SK-N-DZ (cell line): ENCODE results near the gene MUC16.

ENCODE experiments used
- DNase-seq: peaks from one replicate; pipeline ENCODE4 v3.0.0-alpha.2; 2015; ENCODE audit warnings: low spot score

Gene MUC16

GRCh38 chr19:9009431-9009830, 778 bp downstream of the MUC16 start:
- DNase-seq = no peak

GRCh38 chr19:9008667-9009066, 1.5 kb downstream of the MUC16 start:
- no peak for DNase-seq

- no peak for DNase-seq
These were observed 9.3 kb downstream of the MUC16 start for GRCh38 chr19:9000933-9001332.

DNA sequence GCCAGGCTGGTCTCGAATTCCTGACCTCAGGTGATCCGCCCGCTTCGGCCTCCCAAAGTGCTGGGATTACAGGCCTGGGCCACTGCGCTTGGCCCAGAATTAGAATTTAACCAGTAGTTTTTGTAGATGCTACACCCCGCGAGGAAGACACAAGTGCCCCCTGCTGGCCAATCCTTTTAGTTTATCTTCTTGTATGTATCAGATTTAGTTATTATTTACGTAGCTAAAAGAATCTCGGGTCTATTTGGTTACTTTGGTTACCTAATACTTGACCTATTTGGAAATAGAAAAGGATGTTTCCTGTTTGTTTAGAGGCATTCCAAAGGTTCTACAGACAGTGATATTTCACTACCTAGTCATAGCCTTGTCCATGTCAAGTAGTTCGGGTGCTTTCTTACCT, 22.0 kb downstream of the MUC16 start:
- no peak for DNase-seq

DNA sequence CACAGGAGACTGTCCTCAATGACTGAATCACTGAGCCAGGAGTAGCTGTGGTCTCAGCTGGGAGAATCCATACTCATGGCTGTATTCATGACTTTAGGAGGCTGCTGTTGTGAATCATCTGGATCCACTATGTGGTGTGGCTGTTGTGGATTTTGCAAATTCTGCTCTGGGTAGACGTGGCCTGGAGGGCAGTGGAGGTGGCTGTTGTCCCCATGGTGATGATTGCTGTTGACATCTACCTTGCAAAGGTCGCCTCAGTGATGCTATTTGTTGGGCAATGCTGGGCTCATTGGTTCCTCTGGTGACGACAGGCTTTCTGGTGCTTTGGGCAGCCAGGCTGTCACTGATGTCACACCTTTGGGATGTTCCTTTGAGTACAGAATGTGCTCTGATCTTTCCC, 23.9 kb downstream of the MUC16 start:
- DNase-seq = no peak

DNA sequence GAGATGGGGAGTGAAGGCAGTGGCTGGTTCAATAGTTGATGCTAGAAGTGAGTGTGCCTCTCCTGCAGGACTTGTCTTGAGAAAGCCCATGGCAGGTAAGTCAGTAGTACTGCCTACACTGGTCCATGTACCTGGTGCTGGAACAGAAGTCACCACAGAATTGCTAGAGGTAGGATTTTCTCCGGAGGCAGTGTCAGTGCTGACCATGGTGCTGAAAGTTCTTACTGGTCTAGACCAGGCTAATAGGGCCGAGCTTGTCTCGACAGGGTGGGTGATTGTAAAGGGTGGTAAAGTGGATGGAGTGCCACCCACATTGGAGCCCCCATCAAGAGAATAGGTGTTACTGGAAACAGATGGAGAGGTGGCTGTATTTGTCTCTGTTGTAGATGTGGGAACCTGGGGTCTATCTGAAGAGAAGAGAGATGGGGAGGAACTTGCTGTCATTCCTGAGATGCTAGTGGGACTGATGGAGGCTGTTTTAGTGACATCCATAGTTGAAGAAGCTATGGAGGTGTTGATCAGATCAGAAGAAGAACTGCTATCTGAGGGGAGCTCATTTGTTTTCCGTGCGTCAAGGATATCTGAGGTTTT, 36.6 kb downstream of the MUC16 start:
- DNase-seq = no peak

DNA sequence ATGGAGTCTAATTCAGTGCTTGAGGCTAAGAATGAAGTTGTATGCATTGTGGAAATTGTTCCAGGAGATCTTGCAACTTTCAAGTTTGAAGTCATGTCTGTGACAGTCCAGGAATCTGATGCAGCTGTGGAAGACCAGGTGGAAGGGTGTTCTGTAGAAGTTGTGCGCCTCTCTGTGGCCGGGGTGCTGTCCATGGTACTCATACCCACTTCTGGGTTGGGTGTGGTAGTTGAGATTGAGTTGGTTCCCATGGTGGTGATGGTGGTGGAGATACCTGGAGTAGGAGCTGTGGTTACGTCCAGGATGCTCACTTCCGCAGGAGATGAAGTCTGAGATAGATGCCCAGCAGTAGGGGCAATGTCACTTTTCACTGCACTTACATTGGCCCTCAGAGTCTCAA, 44.3 kb downstream of the MUC16 start:
- DNase-seq = no peak
